CD4-positive, CD25-positive, alpha-beta regulatory T cell (primary cell): ENCODE data around the gene PRKG1. TPM values are rescaled to one million over a fixed set of nuclear protein-coding genes. Genes with fewer than 3 reads are reported as not detected.
A peak's percentile ranks its signal among the peaks of the same experiment; 100 is the strongest.

ENCODE experiments used
- ATAC-seq, 2 donors: fragments of 150-1000 bp; cut with Tn5 transposase; one replicate each; pipeline ENCODE4 v1.10.0; 2021; ENCODE audit warnings: low read depth in 2 of 2, moderate number of reproducible peaks in 2 of 2, moderate library complexity in 1 of 2
- DNase-seq, 3 donors: peaks; one replicate each; pipeline versions ENCODE4 v3.0.0 to v3.0.0-alpha.2; 2012 to 2022; ENCODE audit warnings: mixed read lengths in 1 of 3
- H3K27ac ChIP-seq: one replicate; pipeline ENCODE4 v1.7.0; 2013; ENCODE audit warnings: mild to moderate bottlenecking, low read length; ENCODE audit not compliant: insufficient read depth, poor library complexity, severe bottlenecking
- H3K27me3 ChIP-seq: one replicate; pipeline ENCODE4 v1.7.0; 2013; ENCODE audit warnings: low read length; ENCODE audit not compliant: control insufficient read depth, insufficient read depth
- H3K36me3 ChIP-seq: one replicate; pipeline ENCODE4 v1.7.0; 2013; ENCODE audit warnings: mild to moderate bottlenecking, low read length, moderate library complexity; ENCODE audit not compliant: control insufficient read depth, insufficient read depth
- H3K4me1 ChIP-seq: 2 replicates; pipeline ENCODE4 v1.7.0; 2013; ENCODE audit warnings: mild to moderate bottlenecking, low read length; ENCODE audit not compliant: insufficient read depth, control insufficient read depth, poor library complexity, severe bottlenecking
- H3K4me3 ChIP-seq: one replicate; pipeline ENCODE4 v1.7.0; 2013; ENCODE audit warnings: low read depth, mild to moderate bottlenecking, low read length, moderate library complexity
- H3K9me3 ChIP-seq, 2 experiments: 1 replicate in 1 of 2; 2 replicates in 1 of 2; pipeline ENCODE4 v1.7.0; 2013; ENCODE audit warnings: low read length in 2 of 2, mild to moderate bottlenecking in 1 of 2, moderate library complexity in 1 of 2; ENCODE audit not compliant: control insufficient read depth in 2 of 2
- H3K27ac Mint-ChIP-seq, 3 donors: one replicate each; pipeline ENCODE4 v1.8.0; 2020 to 2022; ENCODE audit warnings: mild to moderate bottlenecking in 3 of 3, mixed read lengths in 3 of 3, moderate library complexity in 2 of 3
- H3K27me3 Mint-ChIP-seq: one replicate; pipeline ENCODE4 v1.8.0; 2022; ENCODE audit warnings: mild to moderate bottlenecking, mixed read lengths
- H3K36me3 Mint-ChIP-seq: one replicate; pipeline ENCODE4 v1.8.0; 2020; ENCODE audit warnings: mixed read lengths
- H3K4me1 Mint-ChIP-seq, 4 donors: one replicate each; pipeline ENCODE4 v1.8.0; 2020 to 2022; ENCODE audit warnings: mixed read lengths in 4 of 4, mild to moderate bottlenecking in 1 of 4
- H3K4me3 Mint-ChIP-seq, 4 donors: one replicate each; pipeline ENCODE4 v1.8.0; 2020 to 2022; ENCODE audit warnings: mild to moderate bottlenecking in 4 of 4, mixed read lengths in 4 of 4, moderate library complexity in 3 of 4
- H3K9me3 Mint-ChIP-seq, 7 donors: one replicate each; pipeline ENCODE4 v1.8.0; 2020 to 2022; ENCODE audit warnings: mixed read lengths in 7 of 7, mild to moderate bottlenecking in 3 of 7, moderate library complexity in 2 of 7
- polyA plus RNA-seq, 4 donors: library from polyadenylated mRNA; unstranded; fragments of 300-500 nt; fragmentation: Illumina TruSeq; gene quantifications; one replicate each; pipeline ENCODE4 v1.2.3, GENCODE V29; 2021
- total RNA-seq: library from RNA; stranded (reverse); gene quantifications from one replicate; pipeline ENCODE4 v1.2.3, GENCODE V29; 2022

PRKG1 gene
- total and polyA plus RNA-seq, 5 donors from 2014 or later = 0.30 TPM; not detected in 4

DNA sequence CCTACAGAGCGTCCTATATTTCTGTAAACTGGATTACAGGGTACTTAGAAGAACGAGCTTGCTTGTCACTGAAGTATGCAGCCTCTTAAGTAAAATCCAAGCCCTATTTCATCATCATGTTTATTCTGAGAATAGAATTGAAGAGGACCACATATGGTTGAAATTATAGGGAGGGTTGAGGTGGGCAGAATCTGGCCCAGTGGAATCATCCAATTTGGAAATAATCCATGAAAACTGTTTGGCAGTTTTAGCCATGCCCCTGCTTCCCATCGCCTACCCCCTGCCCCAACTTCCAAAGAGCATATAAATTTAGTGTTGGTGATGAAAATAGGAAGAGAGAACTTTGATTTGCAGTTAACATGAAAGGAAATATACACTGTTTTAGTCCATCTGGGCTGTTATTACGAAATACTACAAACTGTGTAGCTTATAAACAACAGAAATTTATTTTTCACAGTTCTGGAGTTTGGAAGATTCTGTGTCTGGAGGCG is 150.4 kb downstream of the PRKG1 start:
- Histone ChIP-seq H3K27me3 (no peaks in the 10 kb centered on the region), H3K9me3 (no peaks in the 10 kb centered on the region), H3K4me1 (no peaks in the 10 kb centered on the region), H3K4me3 (no peak overlapping the region), H3K36me3 (no peaks in the 10 kb centered on the region), H3K27ac (no peak overlapping the region)
- DNase-seq (no peak), ATAC-seq (no peak)
- Mint-ChIP-seq H3K27ac (no peak overlapping the region), H3K4me1 (no peaks in the 10 kb centered on the region), H3K4me3 (no peak overlapping the region), H3K9me3 (peaks cover 0 to 4% (median 0%) of the 10 kb centered on the region in 7 donors), H3K36me3 (no peaks in the 10 kb centered on the region), H3K27me3 (peaks cover 4% of the 10 kb centered on the region)

DNA sequence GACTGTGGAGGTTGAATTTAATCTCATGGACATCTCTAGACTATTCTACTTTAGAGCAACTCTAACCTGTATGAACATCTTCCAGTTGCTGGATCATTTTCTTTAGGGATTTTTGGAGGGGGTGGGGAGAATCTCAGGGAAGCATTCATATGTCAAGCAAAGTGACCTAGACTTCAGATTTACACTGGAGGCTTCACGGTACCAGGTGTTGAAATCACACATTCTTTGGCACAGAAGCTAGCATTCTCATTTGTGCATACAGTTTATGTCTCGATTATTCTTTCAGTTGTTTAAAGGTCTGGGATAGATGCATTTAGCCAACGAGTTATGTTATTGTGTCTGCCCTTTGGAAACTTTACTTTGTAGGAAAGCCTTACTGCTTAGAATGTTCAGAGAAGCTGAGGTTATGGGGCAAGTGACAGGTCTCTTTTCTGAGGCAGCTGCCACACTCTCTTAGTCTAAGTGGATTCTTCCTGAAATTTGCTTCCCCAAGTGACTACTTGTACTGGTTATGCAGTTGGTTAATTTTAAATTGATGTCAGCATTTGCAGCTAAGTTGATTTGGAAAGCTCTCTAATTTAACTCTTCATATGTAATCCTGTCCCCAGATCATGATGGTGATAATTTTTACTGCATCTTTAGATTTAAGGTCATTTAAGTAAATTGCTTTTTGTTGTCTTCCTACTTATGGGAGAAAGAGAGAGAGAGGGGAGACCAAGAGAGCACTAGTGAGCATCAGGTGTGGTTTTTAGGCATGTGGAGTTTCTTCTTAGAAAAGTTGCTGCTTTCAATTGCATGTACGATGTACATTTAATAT is 153.8 kb downstream of the PRKG1 start:
- H3K9me3 Mint-ChIP-seq = peaks cover 0 to 4% (median 0%) of the 10 kb centered on the region in 7 donors
- ATAC-seq = no peak
- no peaks in the 10 kb centered on the region for H3K36me3 ChIP-seq

DNA sequence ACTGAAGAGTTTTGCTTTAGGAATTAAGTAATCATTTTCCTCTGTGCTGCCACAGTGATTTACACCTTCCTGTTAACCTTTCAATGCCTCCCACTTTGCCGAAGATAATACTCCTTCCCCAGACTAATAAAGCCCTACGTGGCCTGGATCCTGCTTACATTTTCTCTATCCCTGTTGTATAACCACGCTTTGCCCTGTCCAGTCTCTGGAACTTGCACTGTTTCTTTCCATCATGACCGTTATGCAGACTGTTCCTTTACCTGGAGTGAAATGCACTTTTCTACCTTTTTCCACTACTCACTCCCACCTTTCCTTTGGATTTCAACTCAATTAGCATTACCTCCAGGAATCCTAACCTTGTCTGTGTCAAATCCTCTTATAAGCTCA is 154.4 kb downstream of the PRKG1 start:
- Mint-ChIP-seq H3K4me1 (no peaks in the 10 kb centered on the region), H3K27ac (no peak overlapping the region), H3K9me3 (peaks cover 0 to 4% (median 0%) of the 10 kb centered on the region in 7 donors), H3K27me3 (no peaks in the 10 kb centered on the region), H3K36me3 (no peaks in the 10 kb centered on the region), H3K4me3 (no peak overlapping the region)
- no peaks in the 10 kb centered on the region for H3K4me1 ChIP-seq
- no peaks in the 10 kb centered on the region for H3K27me3 ChIP-seq
- H3K4me3 ChIP-seq = no peak overlapping the region
- no peak overlapping the region for H3K27ac ChIP-seq
- no peak for DNase-seq
- no peak for ATAC-seq
- no peaks in the 10 kb centered on the region for H3K36me3 ChIP-seq
- H3K9me3 ChIP-seq = no peaks in the 10 kb centered on the region

More for the DNA sequence above, 153.8 kb downstream of the PRKG1 start:
- Histone ChIP-seq H3K27me3 (no peaks in the 10 kb centered on the region), H3K4me1 (no peaks in the 10 kb centered on the region), H3K9me3 (no peaks in the 10 kb centered on the region), H3K4me3 (no peak overlapping the region), H3K27ac (no peak overlapping the region)
- no peaks in the 10 kb centered on the region for H3K27me3 Mint-ChIP-seq
- no peaks in the 10 kb centered on the region for H3K4me1 Mint-ChIP-seq
- no peak overlapping the region for H3K4me3 Mint-ChIP-seq
- peak overlapping the region in 1 of 3 donors; percentile 27 for H3K27ac Mint-ChIP-seq
- no peaks in the 10 kb centered on the region for H3K36me3 Mint-ChIP-seq
- DNase-seq = no peak

DNA sequence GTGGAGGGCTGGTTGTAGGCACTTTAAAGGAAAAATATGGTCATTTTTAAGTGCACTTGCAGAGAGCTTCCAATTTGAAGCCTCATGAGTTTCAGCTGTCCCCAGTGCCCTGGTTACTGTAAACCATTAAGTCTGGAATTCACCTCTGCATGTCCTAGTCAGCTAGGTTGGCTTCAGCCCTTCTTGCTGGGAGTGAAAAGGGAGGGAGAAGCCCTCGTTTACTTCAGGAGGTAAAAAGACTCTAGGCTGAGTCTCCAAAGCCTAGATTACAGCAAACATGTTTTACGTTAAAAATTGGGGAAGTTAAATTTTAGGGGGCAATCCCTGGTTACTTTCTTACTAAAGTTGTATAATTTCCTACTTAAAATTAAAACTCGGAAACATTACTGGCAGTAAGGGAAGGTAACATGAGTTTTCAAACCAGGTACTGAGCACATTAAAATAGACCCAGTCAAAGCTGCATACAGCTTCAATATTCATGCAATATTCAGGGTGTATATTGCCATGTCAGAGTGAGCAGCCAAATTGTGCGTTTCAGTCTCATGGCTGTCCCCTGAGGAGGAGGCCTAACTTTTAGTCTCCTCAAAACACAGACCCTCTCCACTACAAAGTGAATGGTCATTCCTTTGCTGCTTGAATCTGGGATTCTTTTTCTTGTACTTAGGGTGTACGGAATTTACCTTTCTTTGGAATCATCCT is 156.7 kb downstream of the PRKG1 start:
- H3K4me1 Mint-ChIP-seq = no peaks in the 10 kb centered on the region
- Histone ChIP-seq H3K4me1 (no peaks in the 10 kb centered on the region), H3K27ac (no peak overlapping the region), H3K9me3 (no peaks in the 10 kb centered on the region), H3K36me3 (no peaks in the 10 kb centered on the region), H3K4me3 (no peak overlapping the region), H3K27me3 (no peaks in the 10 kb centered on the region)
- DNase-seq = no peak
- ATAC-seq = no peak
- H3K4me3 Mint-ChIP-seq = no peak overlapping the region
- H3K36me3 Mint-ChIP-seq = no peaks in the 10 kb centered on the region
- no peak overlapping the region for H3K27ac Mint-ChIP-seq
- H3K9me3 Mint-ChIP-seq = peaks cover 0 to 4% (median 0%) of the 10 kb centered on the region in 7 donors
- no peaks in the 10 kb centered on the region for H3K27me3 Mint-ChIP-seq

DNA sequence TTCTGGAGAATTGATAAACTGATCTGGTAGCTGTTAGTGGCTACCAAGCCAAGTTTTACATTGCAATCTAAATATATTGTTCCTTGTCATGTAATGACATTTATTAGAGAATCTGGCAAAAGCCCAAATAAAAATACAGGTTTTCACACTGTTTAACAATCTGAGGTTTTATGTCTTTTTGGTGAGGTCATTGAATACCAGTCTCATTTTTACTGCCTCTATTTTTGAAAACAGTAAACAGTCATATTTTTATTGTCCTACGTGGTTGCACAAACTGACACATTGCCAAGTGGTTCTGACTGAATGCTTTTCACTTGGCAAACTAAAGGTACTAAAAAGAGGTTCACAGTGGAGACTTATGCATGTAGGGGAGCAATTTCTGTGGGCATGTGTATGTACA is 157.5 kb downstream of the PRKG1 start:
- H3K4me1 ChIP-seq = no peaks in the 10 kb centered on the region
- Mint-ChIP-seq H3K4me1 (no peaks in the 10 kb centered on the region), H3K36me3 (no peaks in the 10 kb centered on the region), H3K27me3 (no peaks in the 10 kb centered on the region), H3K27ac (no peak overlapping the region), H3K4me3 (no peak overlapping the region), H3K9me3 (peaks cover 0 to 4% (median 0%) of the 10 kb centered on the region in 7 donors)
- no peaks in the 10 kb centered on the region for H3K36me3 ChIP-seq
- no peak for DNase-seq
- H3K4me3 ChIP-seq = no peak overlapping the region
- ATAC-seq = no peak
- no peaks in the 10 kb centered on the region for H3K27me3 ChIP-seq
- no peaks in the 10 kb centered on the region for H3K9me3 ChIP-seq
- no peak overlapping the region for H3K27ac ChIP-seq

DNA sequence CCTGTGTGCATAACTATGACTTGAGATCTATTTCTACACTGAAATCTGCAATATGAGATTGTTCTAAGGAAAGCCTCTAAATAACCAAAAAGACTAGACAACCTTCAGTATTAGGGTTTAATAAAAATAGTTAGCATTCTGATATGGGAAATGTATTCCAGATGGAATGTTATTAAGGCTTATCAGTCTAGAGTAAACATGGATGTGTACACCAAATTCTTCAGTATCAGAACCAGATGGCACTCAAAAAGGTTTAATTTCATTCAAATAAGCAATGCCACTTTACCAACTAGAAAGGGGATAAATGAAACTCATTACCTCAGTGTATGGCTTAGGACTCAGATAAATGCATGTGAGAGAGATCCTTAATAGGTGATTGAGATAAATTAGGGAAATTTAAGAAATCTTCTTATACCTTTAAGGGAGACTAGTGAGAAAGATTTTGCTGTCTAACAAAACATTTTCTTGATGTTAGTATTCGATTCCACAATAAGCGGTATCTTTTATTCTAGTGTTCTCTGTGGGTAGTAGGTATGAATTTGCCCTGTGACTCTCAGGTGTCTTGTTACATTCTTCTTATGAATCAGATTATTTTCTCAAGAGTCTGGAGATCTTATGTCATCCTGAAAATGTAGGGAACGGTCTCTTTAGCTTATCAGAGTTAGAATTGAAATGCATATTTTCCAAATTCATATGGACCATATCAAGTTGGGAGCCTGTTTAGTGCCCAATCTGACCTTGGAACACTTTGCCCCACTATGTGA is 159.2 kb downstream of the PRKG1 start:
- Mint-ChIP-seq H3K9me3 (peaks cover 0 to 4% (median 0%) of the 10 kb centered on the region in 7 donors), H3K27ac (no peak overlapping the region), H3K36me3 (no peaks in the 10 kb centered on the region), H3K4me1 (no peaks in the 10 kb centered on the region), H3K27me3 (no peaks in the 10 kb centered on the region), H3K4me3 (no peak overlapping the region)
- DNase-seq (no peak), ATAC-seq (no peak)
- H3K36me3 ChIP-seq = no peaks in the 10 kb centered on the region
- no peaks in the 10 kb centered on the region for H3K9me3 ChIP-seq
- H3K27ac ChIP-seq = no peak overlapping the region
- H3K4me3 ChIP-seq = no peak overlapping the region
- no peaks in the 10 kb centered on the region for H3K4me1 ChIP-seq
- H3K27me3 ChIP-seq = no peaks in the 10 kb centered on the region

DNA sequence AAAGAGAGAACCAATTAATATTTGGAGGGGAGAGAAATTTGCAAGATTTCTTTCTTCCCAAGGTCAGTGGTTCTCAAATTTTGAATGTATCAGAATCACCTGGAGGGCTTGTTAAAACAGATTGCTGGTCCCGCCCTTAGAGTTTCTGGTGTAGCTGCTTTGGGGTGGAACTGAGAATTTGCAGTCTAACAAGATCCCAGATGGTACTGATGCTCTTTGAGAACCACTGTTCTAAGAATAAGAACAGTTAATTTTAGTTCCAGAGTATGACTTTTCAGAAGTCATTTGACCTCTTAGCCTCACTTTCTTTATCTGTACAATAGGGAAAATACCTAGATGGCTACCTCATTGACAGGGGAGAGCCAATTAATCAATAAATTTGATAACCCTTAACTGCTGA is 161.6 kb downstream of the PRKG1 start:
- H3K27ac ChIP-seq = no peak overlapping the region
- Mint-ChIP-seq H3K4me1 (no peaks in the 10 kb centered on the region), H3K27me3 (no peaks in the 10 kb centered on the region), H3K36me3 (no peaks in the 10 kb centered on the region), H3K27ac (no peak overlapping the region), H3K9me3 (peaks cover 0 to 5% (median 0%) of the 10 kb centered on the region in 7 donors), H3K4me3 (no peak overlapping the region)
- no peak for DNase-seq
- ATAC-seq = no peak
- no peaks in the 10 kb centered on the region for H3K4me1 ChIP-seq
- no peaks in the 10 kb centered on the region for H3K36me3 ChIP-seq
- no peaks in the 10 kb centered on the region for H3K9me3 ChIP-seq
- no peaks in the 10 kb centered on the region for H3K27me3 ChIP-seq
- no peak overlapping the region for H3K4me3 ChIP-seq
